Measurements from ENCODE around the gene CMSS1. TPM values are rescaled to one million over a fixed set of nuclear protein-coding genes. Genes with fewer than 3 reads are reported as not detected.
A peak's percentile ranks its signal among the peaks of the same experiment; 100 is the strongest.

The CMSS1 gene
- total RNA-seq, 4 donors from 2014 or later, result 1.8 to 41.2 (median 17.0) TPM

GRCh38 chr3:100033903-100034471 lies 216.3 kb downstream of the CMSS1 start:
- H3K4me1 ChIP-seq, result no peaks in the 10 kb centered on the region
- DNase-seq, result no peak
- H3K27ac ChIP-seq, result no peak overlapping the region
- H3K27me3 ChIP-seq, result no peaks in the 10 kb centered on the region
- H3K9me3 ChIP-seq, result no peaks in the 10 kb centered on the region
- H3K36me3 ChIP-seq, result no peaks in the 10 kb centered on the region
- H3K4me3 ChIP-seq, result no peak overlapping the region
- intact Hi-C loops (cut with DNase I; ENCODE audit: low total_unique reads), result no loop called here
- TF ChIP-seq POLR2A (IDR thresholded peaks at IDR 0.05), result no peak
- TF ChIP-seq, protein P1, sequence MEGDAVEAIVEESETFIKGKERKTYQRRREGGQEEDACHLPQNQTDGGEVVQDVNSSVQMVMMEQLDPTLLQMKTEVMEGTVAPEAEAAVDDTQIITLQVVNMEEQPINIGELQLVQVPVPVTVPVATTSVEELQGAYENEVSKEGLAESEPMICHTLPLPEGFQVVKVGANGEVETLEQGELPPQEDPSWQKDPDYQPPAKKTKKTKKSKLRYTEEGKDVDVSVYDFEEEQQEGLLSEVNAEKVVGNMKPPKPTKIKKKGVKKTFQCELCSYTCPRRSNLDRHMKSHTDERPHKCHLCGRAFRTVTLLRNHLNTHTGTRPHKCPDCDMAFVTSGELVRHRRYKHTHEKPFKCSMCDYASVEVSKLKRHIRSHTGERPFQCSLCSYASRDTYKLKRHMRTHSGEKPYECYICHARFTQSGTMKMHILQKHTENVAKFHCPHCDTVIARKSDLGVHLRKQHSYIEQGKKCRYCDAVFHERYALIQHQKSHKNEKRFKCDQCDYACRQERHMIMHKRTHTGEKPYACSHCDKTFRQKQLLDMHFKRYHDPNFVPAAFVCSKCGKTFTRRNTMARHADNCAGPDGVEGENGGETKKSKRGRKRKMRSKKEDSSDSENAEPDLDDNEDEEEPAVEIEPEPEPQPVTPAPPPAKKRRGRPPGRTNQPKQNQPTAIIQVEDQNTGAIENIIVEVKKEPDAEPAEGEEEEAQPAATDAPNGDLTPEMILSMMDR (IDR thresholded peaks at IDR 0.05), result no peak

- Histone ChIP-seq H3K4me1 (peaks cover 0 to 8% of the 10 kb centered on the region in 2 donors), H3K27ac (peak overlapping the region; percentile 91 to 96)
- intact Hi-C loops (cut with DNase I; ENCODE audit: low total_unique reads), result no loop called here
Measured at GRCh38 chr3:100039075-100039474, 221.4 kb downstream of the CMSS1 start.

GRCh38 chr3:100040451-100041225 lies 223.0 kb downstream of the CMSS1 start:
- Histone ChIP-seq H3K36me3 (no peaks in the 10 kb centered on the region), H3K9me3 (no peaks in the 10 kb centered on the region), H3K4me3 (no peak overlapping the region), H3K27ac (peak overlapping the region; percentile 91 to 96), H3K27me3 (no peaks in the 10 kb centered on the region), H3K4me1 (peaks cover 0 to 8% of the 10 kb centered on the region in 2 donors)
- DNase-seq, result peak in 1 of 2 donors; percentile 34
- TF ChIP-seq, protein P1 (IDR thresholded peaks at IDR 0.05), result no peak
- TF ChIP-seq POLR2A (IDR thresholded peaks at IDR 0.05), result no peak
- intact Hi-C loops (cut with DNase I; ENCODE audit: low total_unique reads), result no loop called here

More at GRCh38 chr3:100039075-100039474, 221.4 kb downstream of the CMSS1 start:
- TF ChIP-seq, protein P1 (IDR thresholded peaks at IDR 0.05), result no peak
- no peak for TF ChIP-seq POLR2A (IDR thresholded peaks at IDR 0.05)
- H3K9me3 ChIP-seq, result no peaks in the 10 kb centered on the region
- H3K27me3 ChIP-seq, result no peaks in the 10 kb centered on the region
- no peak for DNase-seq
- H3K36me3 ChIP-seq, result no peaks in the 10 kb centered on the region
- no peak overlapping the region for H3K4me3 ChIP-seq

DNA sequence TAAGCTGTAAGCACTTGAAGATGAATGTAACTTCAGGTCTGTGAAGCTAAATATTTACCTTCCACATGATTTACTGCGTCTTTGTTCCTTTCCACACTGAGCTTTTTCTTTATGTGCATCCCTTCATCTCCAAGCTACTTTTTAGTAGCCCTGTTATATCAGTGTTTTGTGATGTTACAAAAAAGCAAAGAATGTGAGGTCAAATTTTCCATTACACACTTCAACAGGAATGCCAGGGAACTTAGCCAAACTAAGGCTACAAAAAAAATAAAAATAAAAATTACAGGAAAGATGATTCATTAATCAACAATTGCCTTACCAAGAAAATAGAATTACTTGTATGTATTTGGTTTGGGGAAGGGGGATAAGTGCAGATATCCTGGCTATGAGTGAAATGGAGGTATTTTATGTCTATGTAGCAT lies 223.7 kb downstream of the CMSS1 start:
- no peak for DNase-seq
- H3K27ac ChIP-seq, result peak overlapping the region; percentile 91 to 96
- H3K4me1 ChIP-seq, result peaks cover 0 to 9% of the 10 kb centered on the region in 2 donors
- no peak overlapping the region for H3K4me3 ChIP-seq
- no peaks in the 10 kb centered on the region for H3K27me3 ChIP-seq
- intact Hi-C loops (cut with DNase I; ENCODE audit: low total_unique reads), result no loop called here
- no peaks in the 10 kb centered on the region for H3K9me3 ChIP-seq
- TF ChIP-seq, protein P1 (IDR thresholded peaks at IDR 0.05), result no peak
- TF ChIP-seq POLR2A (IDR thresholded peaks at IDR 0.05), result peak in 1 of 2 donors; percentile 5
- no peaks in the 10 kb centered on the region for H3K36me3 ChIP-seq

Measured in uterus (tissue), 4 donors.